HG02588 (cell line): Measurements from ENCODE around the gene CCNF.

Experiments
- ATAC-seq: cut with Tn5 transposase; IDR thresholded peaks from one replicate; pipeline ENCODE4 v1.9.1; 2021; ENCODE audit warnings: mild to moderate bottlenecking, moderate library complexity; ENCODE audit not compliant: unreplicated experiment

CCNF gene

DNA sequence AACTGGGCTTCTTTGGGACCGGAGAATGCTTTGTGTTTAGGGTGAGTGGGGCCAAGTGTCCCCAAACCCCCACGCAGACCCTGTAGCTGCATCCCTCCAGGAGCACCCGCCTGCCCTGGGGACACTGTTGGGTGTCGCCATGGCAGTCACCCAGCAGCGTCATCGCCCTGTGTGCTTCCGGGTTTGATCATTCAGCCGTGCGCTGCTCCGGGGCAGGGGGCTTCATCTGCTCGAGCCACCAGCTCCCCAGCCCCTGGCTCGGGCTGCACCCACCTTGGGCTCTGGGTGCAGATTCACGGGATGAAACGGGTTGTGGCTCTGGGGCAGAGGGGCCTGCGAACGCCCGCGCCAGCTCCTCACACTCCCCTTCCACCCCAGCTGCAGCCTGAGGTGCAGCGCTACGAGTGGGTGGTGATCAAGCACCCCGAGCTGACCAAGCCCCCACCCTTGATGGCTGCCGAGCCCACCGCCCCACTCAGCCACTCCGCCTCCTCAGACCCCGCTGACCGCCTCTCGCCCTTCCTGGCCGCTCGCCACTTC is 70.7 kb downstream of the CCNF start:
- no peak for ATAC-seq

DNA sequence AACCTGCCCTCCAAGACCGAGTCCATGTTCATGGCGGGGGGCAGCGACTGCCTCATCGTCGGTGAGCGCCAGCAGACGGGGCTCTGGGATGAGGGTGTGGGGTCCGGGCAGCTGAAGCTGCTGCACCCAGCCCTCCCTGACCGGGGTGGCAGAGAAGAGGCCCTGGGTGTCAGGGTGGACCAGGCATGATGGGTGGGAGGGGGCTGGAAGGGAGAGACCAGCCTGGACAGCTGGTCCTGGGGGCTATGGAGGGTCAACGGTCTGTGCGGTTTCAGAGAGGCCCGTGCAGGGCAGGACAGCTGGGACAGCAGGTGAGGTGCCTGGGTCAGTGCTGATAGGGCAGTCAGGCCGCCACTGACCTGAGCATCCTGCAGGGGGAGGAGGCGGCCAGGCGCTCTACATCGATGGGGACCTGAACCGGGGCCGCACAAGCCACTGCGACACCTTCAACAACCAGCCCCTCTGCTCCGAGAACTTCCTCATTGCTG is 71.2 kb downstream of the CCNF start:
- ATAC-seq, result no peak

DNA sequence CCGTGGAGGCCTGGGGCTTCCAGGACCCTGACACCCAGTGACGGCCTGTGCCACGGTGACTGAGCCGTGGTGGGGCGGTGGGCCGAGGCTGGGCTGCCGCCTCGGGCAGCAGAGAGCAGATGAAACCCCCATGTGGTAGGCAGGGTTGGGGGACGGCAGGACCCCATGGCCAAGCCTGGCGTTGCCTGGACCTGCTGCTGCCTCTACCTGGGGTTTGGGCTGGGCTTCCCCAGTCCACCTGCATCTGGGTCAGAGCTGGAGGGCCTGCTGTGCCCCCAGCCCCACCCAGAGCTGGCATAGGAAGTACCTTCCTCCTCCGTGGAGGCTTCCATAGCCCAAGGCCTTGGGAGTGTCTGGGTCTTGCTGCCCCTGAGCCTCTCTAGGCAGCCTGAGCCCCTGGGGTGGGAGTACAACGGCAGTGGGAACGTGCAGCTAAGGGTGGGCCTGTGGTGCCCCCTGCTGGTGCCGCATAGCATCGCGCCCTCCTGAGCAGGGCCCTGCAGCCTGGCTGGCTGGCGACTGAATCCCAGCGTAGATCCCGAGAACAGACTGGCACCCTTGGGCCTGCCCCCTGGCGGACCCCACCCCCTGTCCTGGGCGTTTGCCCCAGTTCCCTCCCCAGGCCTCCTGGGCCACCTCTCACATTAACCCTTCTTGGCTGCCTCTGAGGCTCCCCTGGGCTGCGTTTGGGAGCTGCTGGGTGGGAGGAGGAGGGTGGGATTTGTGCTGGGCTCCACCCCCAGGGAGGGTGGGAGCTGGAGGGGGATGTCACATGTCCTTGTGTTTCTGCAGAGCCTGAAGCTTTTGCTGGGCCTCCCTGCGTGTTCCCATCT is 71.9 kb downstream of the CCNF start:
- ATAC-seq, result no peak

DNA sequence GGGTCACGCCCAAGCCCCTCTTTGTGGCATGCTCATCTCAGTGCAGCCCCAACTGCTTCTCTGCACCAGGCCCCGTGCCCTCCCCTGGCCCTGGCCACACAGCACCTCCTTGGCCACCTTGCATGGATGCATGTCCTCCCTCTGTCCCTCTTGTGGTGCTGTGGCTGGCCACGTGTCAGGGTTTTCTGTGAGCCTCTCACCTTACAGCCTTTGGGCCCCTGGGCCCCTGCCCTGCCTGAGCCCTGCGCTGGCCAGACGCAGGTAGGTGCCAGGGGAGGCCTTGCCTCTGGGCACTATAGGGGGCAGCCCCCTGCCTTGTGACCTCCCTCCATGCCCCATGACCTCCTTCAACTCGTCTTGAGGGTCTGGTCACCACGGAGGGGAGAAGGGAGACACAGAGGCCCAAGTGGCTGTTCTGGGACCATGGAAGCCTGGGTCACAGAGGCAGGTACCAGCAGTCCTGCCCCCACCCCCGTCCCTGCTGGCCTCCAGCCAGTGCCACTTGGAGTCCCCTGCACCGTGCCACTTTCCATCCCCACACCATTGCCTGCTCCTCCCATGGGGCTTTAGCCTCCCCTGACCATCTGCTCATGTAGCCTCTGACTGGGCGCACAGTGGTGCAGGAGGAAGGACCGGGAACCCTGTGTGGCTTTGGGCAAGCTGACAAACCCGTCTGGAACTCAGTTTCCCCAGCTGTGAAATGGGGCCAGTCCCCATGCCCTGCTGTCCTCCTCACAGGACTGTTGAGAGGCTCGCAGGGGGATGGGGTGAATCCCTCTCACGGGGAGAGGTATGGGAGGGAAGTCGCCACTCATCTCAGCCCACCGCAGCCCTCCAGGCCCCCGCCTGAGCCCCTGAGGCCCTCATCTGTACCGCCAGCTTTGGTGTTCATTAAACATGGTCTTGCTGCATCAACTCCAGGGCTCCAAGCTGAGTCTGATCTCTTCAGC is 73.0 kb downstream of the CCNF start:
- ATAC-seq, result no peak

DNA sequence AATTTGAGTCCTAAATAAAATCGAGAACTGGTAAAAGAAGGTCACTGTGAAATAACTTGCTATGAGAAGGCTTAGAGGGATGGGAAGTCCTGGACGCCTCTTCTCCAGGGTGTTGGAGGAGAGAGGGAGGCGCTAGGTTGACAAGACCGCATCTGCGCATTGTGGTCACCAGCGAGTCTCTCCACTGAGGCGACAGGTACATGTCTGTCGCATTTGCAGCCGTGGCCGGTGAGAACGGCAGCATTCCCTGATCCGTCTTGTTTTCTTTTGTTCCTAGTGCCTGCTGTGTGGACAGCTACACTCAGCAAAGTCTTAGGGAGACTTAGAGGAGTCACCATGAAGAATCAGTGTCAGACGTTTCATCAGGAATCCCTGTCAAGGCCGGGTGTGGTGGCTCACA is 76.4 kb downstream of the CCNF start:
- ATAC-seq, result no peak

DNA sequence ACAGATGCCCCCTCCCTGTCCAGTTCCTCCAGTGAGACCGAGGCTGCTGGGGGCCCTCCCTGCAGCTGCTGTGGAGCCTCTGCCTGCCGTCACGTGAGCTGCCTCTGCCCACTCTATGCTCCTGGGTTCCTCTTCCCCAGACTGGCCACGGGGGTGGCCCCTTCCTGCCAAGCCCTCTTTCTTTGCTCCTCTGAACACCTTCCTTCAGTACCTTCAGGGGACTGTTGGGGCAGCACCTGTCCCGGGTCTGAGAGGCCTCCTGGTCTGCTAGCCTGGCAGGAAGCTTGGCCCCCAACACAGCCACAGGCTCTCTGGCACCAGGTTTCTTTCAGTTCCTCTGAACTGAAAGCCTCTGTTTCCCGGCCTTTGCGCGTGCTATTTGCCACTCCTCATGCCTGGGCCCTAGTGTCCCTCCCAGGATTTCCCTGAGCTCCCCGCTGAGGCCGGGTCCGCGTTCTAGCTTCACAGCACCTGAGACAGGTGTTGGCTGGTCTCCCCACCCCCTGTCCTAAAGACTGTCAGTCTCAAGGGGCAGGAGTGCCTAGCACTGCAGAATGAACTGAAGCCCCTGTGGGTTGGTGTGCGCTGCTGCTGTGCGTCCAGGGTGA is 77.9 kb downstream of the CCNF start:
- ATAC-seq, result peak; percentile 50

DNA sequence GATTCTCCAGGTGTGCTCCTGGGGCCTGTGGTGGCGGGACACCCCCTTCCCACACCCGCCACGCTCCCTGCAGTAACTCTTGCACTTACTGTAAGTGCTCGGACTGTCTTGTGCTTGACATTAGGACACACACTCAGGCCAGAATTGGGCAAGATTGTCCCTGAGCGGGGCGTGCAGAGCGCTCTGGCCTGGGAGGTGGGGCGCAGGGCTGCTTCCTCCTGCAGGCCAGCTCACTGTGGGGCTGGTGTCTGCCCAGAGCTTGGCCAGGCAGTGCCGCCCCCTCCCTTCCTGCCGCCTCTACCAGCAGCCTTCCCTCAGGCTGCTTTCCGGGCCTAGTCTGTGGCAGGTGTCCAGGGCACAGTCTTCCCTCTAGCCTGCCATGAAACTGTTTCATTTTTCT is 78.4 kb downstream of the CCNF start:
- ATAC-seq, result peak; percentile 7
